ENCODE results near the gene LAMC3. TPM values are rescaled to one million over a fixed set of nuclear protein-coding genes. Genes with fewer than 3 reads are reported as not detected.

LAMC3 gene
- total RNA-seq, 2 experiments from 2014 or later, result 0.19 to 0.20 TPM

DNA sequence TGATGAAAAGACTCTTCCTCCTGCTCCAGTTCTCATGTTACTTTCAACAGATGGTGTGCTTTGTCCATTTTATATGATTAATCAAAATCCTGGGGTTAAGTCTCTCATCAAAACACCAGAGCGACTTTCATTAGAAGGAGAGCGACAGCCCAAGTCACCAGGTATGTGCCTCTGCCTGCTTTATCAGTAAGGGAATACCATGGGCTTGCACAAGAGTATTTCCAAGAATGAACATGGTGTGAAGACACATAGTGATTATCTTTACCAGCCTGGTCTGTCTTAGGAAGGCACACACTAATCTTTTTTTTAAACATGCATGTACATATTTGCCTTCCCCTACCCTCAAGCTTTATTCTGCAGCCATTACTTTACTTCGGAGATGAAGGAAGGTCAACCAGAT lies 131.6 kb downstream of the LAMC3 start:
- peaks cover 2% of the 10 kb centered on the region for H3K4me1 Mint-ChIP-seq
- ATAC-seq (ENCODE audit: low read depth) (no peak), DNase-seq (no peak)
- H3K9me3 Mint-ChIP-seq, result no peaks in the 10 kb centered on the region
- H3K27ac Mint-ChIP-seq, result no peak overlapping the region
- H3K36me3 Mint-ChIP-seq, result peaks cover 19% of the 10 kb centered on the region
- H3K4me3 Mint-ChIP-seq, result no peak overlapping the region
- no peaks in the 10 kb centered on the region for H3K27me3 Mint-ChIP-seq
- POLR2A ChIA-PET, result no interaction called here

DNA sequence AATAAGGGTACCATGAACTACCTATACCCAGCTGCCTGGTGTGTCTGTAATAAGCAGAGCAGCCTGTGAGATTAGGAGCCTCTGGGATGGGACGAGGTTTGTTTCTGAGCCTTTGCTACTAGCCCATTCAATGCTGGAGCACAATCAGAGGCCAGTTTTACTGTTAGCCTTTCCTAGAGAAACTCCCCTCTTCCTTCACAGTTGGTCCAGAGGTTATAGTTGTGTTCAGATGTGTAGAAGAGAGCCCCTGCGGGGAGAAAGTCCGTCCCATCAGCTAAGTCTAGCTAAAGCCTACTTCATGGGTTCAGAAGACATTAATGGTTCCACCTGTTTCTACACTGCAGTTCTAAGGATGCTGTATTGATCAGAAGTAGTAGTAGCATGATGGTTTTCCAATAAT lies 133.2 kb downstream of the LAMC3 start:
- Mint-ChIP-seq H3K4me1 (peaks cover 2% of the 10 kb centered on the region), H3K36me3 (peaks cover 22% of the 10 kb centered on the region), H3K27me3 (no peaks in the 10 kb centered on the region), H3K27ac (no peak overlapping the region), H3K4me3 (no peak overlapping the region), H3K9me3 (no peaks in the 10 kb centered on the region)
- ATAC-seq (ENCODE audit: low read depth), result no peak
- POLR2A ChIA-PET, result no interaction called here
- DNase-seq, result no peak

Other genes starting within 250 kb of the LAMC3 start
- 10 to 100 TPM; 32.9 to 36.2 TPM for gene ABL1, start 173.9 kb upstream of the LAMC3 start, total RNA-seq
- gene QRFP, start 112.4 kb upstream of the LAMC3 start, total RNA-seq, result not detected
- gene FIBCD1, start 69.9 kb upstream of the LAMC3 start, total RNA-seq, result not detected
- under 1 TPM; 0.34 to 0.42 TPM for gene AIF1L, start 87.4 kb downstream of the LAMC3 start, total RNA-seq
- 10 to 100 TPM; 69.4 to 73.9 TPM for gene NUP214, start 116.4 kb downstream of the LAMC3 start, total RNA-seq